Measurements from ENCODE around the gene DLG2. TPM values are rescaled to one million over a fixed set of nuclear protein-coding genes. Genes with fewer than 3 reads are reported as not detected.

Gene DLG2
- total and polyA plus RNA-seq, 7 donors, result 0.60 to 25.8 (median 9.7) TPM; not detected in 1

GRCh38 chr11:84804041-84804440, 823.1 kb downstream of the DLG2 start:
- peaks cover 0 to 5% (median 0%) of the 10 kb centered on the region in 4 donors for H3K9me3 ChIP-seq
- no peaks in the 10 kb centered on the region for H3K27me3 ChIP-seq
- no peak for TF ChIP-seq EP300 (IDR thresholded peaks at IDR 0.05)
- TF ChIP-seq CTCF (IDR thresholded peaks at IDR 0.05), result no peak
- no peak for TF ChIP-seq POLR2A (IDR thresholded peaks at IDR 0.05)
- H3K4me1 ChIP-seq, result peaks cover 0 to 4% (median 0%) of the 10 kb centered on the region in 4 donors
- WGBS, 2 donors, result 27 to 53% methylated on average over 1 of the region's 1 CpG
- no peak for DNase-seq
- H3K36me3 ChIP-seq, result no peaks in the 10 kb centered on the region
- no peak overlapping the region for H3K4me3 ChIP-seq
- H3K27ac ChIP-seq, result no peak overlapping the region
- intact Hi-C loops (cut with DNase I), result no loop called here

GRCh38 chr11:84800755-84801346, 826.3 kb downstream of the DLG2 start:
- peaks cover 0 to 4% (median 0%) of the 10 kb centered on the region in 4 donors for H3K4me1 ChIP-seq
- 71 to 83% methylated on average over 8 of the region's 8 CpGs for WGBS, 2 donors
- H3K36me3 ChIP-seq, result no peaks in the 10 kb centered on the region
- intact Hi-C loops (cut with DNase I), result no loop called here
- no peak overlapping the region for H3K27ac ChIP-seq
- no peak for TF ChIP-seq POLR2AphosphoS5 (IDR thresholded peaks at IDR 0.05)
- TF ChIP-seq POLR2A (IDR thresholded peaks at IDR 0.05), result no peak
- no peak for TF ChIP-seq EP300 (IDR thresholded peaks at IDR 0.05)
- TF ChIP-seq CTCF (IDR thresholded peaks at IDR 0.05), result no peak
- no peak for DNase-seq
- H3K27me3 ChIP-seq, result no peaks in the 10 kb centered on the region
- H3K4me3 ChIP-seq, result no peak overlapping the region
- H3K9me3 ChIP-seq, result no peaks in the 10 kb centered on the region

GRCh38 chr11:84799112-84799511, 828.0 kb downstream of the DLG2 start:
- intact Hi-C loops (cut with DNase I), result no loop called here
- no peaks in the 10 kb centered on the region for H3K27me3 ChIP-seq
- no peak overlapping the region for H3K27ac ChIP-seq
- no peaks in the 10 kb centered on the region for H3K9me3 ChIP-seq
- H3K4me1 ChIP-seq, result peaks cover 0 to 2% (median 0%) of the 10 kb centered on the region in 4 donors
- DNase-seq, result no peak
- TF ChIP-seq POLR2A (IDR thresholded peaks at IDR 0.05) (no peak), EP300 (IDR thresholded peaks at IDR 0.05) (no peak), CTCF (IDR thresholded peaks at IDR 0.05) (no peak), POLR2AphosphoS5 (IDR thresholded peaks at IDR 0.05) (no peak)
- no peaks in the 10 kb centered on the region for H3K36me3 ChIP-seq
- WGBS, 2 donors, result 76 to 77% methylated on average over 3 of the region's 3 CpGs
- no peak overlapping the region for H3K4me3 ChIP-seq

- no peaks in the 10 kb centered on the region for H3K9me3 ChIP-seq
- intact Hi-C loops (cut with DNase I), result no loop called here
- H3K27me3 ChIP-seq, result no peaks in the 10 kb centered on the region
- H3K27ac ChIP-seq, result no peak overlapping the region
- no peaks in the 10 kb centered on the region for H3K4me1 ChIP-seq
- 87 to 96% methylated on average over 8 of the region's 8 CpGs for WGBS, 2 donors
- no peak for DNase-seq
- H3K36me3 ChIP-seq, result no peaks in the 10 kb centered on the region
- no peak for TF ChIP-seq CTCF (IDR thresholded peaks at IDR 0.05)
- TF ChIP-seq POLR2A (IDR thresholded peaks at IDR 0.05), result no peak
- no peak for TF ChIP-seq POLR2AphosphoS5 (IDR thresholded peaks at IDR 0.05)
- TF ChIP-seq EP300 (IDR thresholded peaks at IDR 0.05), result no peak
- no peak overlapping the region for H3K4me3 ChIP-seq
These were observed 831.4 kb downstream of the DLG2 start for GRCh38 chr11:84795698-84796097.

All from sigmoid colon (tissue), 7 donors.